GM12872 (cell line): ENCODE measurements around the gene RNF220.

Experiments
- CTCF ChIP-seq: IDR thresholded peaks from 3 replicates; pipeline ENCODE4 v1.5.1; 2011; ENCODE audit warnings: low read depth, mild to moderate bottlenecking, low read length, moderate library complexity; ENCODE audit not compliant: insufficient read depth

RNF220 gene

GRCh38 chr1:44631333-44631646 lies 226.2 kb downstream of the RNF220 start:
- TF ChIP-seq CTCF, result no peak

- TF ChIP-seq CTCF, result no peak
Measured at GRCh38 chr1:44631647-44632539, 226.8 kb downstream of the RNF220 start.

- TF ChIP-seq CTCF, result no peak
Measured at GRCh38 chr1:44632598-44632997, 227.5 kb downstream of the RNF220 start.

GRCh38 chr1:44634606-44635189 lies 229.6 kb downstream of the RNF220 start:
- no peak for TF ChIP-seq CTCF

- TF ChIP-seq CTCF, result no peak
Measured at GRCh38 chr1:44635439-44635838, 230.4 kb downstream of the RNF220 start.

- TF ChIP-seq CTCF, result no peak
Measured at GRCh38 chr1:44636083-44636687, 231.1 kb downstream of the RNF220 start.
